ENCODE data around the gene TRIP4.
"Not testable (repeated sequence)": the region's sequence is repeated elsewhere in the genome, so short reads cannot be mapped to it uniquely, and the experiment has no call there.

Gene TRIP4

GRCh38 chr15:64490598-64491259 lies 103.1 kb downstream of the TRIP4 start:
- DNase-seq = no peak

GRCh38 chr15:64493641-64494040 lies 106.0 kb downstream of the TRIP4 start:
- DNase-seq = no peak

DNA sequence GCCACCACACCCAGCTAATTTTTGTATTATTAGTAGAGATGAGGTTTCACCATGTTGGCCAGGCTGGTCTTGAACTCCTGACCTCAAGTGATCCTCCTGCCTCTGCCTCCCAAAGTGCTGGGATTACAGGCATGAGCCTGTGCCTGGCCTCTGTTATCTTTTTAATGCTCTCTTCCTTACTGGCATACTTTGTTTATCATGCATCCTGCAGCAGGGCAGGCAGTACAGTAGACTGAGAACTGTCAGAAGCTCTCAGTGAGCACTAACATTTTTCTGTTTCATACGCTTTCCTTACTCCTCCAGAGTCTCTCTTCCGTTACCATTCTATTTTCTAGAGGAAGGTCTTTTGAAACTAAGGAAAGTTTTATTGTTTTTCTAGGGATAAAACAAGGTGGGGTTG lies 108.3 kb downstream of the TRIP4 start:
- DNase-seq = not testable (repeated sequence)

GRCh38 chr15:64500695-64501395 lies 113.2 kb downstream of the TRIP4 start:
- DNase-seq = no peak

- no peak for DNase-seq
Measured at GRCh38 chr15:64501396-64501715, 113.7 kb downstream of the TRIP4 start.

DNA sequence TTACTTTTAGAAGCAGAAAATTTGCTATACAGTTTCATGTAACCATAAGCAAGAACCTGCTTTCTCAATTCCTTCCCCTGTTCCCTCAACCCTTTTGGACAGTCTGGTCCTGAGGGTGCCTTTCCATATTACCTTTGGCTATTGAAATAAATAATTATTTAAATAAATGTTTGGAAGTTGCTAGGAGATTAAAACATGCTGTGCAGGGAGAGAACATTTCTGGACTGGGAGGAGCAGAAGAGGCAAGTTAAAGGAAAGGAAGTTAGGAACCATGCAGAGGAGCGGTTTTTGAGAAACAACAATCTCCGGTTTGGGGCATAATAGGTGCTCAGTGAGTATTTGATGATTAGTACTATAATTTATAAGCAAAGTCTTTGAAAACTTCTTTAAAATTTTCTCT lies 114.5 kb downstream of the TRIP4 start:
- DNase-seq = no peak

DNA sequence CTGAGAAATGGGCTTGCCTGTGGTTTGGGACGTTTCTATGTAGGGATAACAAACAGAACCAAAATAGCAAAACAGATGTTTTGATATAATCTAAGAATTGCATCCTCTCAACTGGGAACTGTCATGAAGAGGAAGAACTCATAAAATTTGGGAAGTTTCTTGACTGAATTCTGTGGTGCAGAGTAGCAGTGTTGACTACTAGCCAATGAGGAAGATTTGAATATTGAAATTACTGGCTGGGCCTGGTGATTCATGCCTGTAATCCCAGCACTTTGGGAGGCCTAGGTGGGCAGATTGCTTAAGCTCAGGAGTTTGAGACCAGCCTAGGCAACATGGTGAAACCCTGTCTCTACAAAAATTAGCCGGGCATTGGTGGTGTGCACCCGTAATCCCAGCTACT lies 114.9 kb downstream of the TRIP4 start:
- DNase-seq = no peak

DNA sequence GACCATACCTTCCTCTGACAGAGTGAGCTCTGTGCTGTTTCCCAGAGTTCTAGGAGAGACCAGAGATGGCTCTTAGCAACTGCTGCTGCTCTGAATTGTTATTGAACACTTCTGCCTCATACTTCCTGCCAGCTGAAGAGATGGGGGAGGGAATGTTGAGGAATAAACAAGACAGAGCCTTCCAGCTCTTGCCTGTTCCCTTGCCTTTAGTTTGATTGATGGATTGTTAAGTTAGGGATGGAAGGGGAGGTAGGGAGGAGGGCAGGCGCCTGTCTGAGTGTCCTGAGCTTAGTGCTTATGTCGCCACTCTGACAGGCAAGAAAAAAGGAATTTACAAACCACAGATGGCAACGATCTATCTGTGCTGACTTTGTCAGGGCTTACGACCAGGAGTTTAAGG lies 115.6 kb downstream of the TRIP4 start:
- DNase-seq = no peak

DNA sequence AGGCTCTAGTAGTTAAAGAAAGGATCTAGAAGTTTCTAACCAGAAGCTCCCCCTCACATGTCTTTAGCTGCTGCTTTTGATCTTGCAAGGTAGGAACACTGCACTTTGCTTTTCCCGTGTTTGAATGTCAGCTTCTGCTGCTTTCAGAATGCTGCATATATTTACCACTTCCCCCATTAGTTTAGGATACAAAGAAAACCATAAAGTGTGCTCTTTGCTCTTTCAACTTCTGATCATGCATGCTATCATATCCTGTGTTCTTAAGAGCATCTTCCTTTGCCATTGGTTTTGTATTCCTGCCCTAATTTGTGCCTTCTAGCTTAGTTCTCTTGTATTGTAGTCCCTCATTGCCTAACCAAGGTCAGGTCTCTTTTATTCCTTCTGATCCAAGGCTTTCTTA lies 116.0 kb downstream of the TRIP4 start:
- DNase-seq = no peak
